Neural progenitor cell (in vitro differentiated cells): ENCODE measurements around the gene RCOR1. TPM values are rescaled to one million over a fixed set of nuclear protein-coding genes. Genes with fewer than 3 reads are reported as not detected.

Experiments used
- DNase-seq: peaks from one replicate; pipeline ENCODE4 v3.0.0-alpha.2; 2016; ENCODE audit warnings: low spot score
- H2AFZ ChIP-seq: fragments of 200-600 bp; sonication (generic); replicated peaks from 2 replicates; pipeline ENCODE4 v1.6.1; 2016; ENCODE audit warnings: antibody characterized with exemption
- H3F3A ChIP-seq: fragments of 200-600 bp; sonication (generic); 2 replicates; pipeline ENCODE4 v1.6.1; 2016; ENCODE audit warnings: antibody characterized with exemption, low read depth
- H3K27ac ChIP-seq: fragments of 200-600 bp; sonication (generic); 2 replicates; pipeline ENCODE4 v1.5.1; 2016; ENCODE audit warnings: mild to moderate bottlenecking
- H3K27me3 ChIP-seq: fragments of 200-600 bp; sonication (generic); 2 replicates; pipeline ENCODE4 v1.6.1; 2016; ENCODE audit warnings: mild to moderate bottlenecking, moderate library complexity
- H3K36me3 ChIP-seq: fragments of 200-600 bp; sonication (generic); 2 replicates; pipeline ENCODE4 v1.5.1; 2016
- H3K4me1 ChIP-seq: fragments of 200-600 bp; sonication (generic); 2 replicates; pipeline ENCODE4 v1.6.1; 2016; ENCODE audit warnings: mixed run types
- H3K4me2 ChIP-seq: fragments of 200-600 bp; sonication (generic); 2 replicates; pipeline ENCODE4 v1.6.1; 2016
- H3K4me3 ChIP-seq: fragments of 200-600 bp; sonication (generic); 2 replicates; pipeline ENCODE4 v1.5.1; 2016
- H3K79me2 ChIP-seq: fragments of 200-600 bp; sonication (generic); 2 replicates; pipeline ENCODE4 v1.6.1; 2016; ENCODE audit warnings: low read depth
- H3K9ac ChIP-seq: fragments of 200-600 bp; sonication (generic); 2 replicates; pipeline ENCODE4 v1.6.1; 2016
- H3K9me3 ChIP-seq: fragments of 200-600 bp; sonication (generic); 2 replicates; pipeline ENCODE4 v1.5.1; 2016; ENCODE audit warnings: low read depth
- H4K20me1 ChIP-seq: fragments of 200-600 bp; sonication (generic); 2 replicates; pipeline ENCODE4 v1.6.1; 2016; ENCODE audit warnings: low read depth
- H3K27ac Mint-ChIP-seq: 3 replicates; pipeline ENCODE4 v1.8.0; 2021; ENCODE audit warnings: mixed read lengths
- H3K27me3 Mint-ChIP-seq: 2 replicates; pipeline ENCODE4 v1.8.0; 2022; ENCODE audit warnings: low read depth, mild to moderate bottlenecking, inconsistent platforms, moderate library complexity, mixed read lengths; ENCODE audit not compliant: insufficient read depth
- H3K36me3 Mint-ChIP-seq: 3 replicates; pipeline ENCODE4 v1.8.0; 2021; ENCODE audit warnings: mixed read lengths
- H3K4me1 Mint-ChIP-seq: 3 replicates; pipeline ENCODE4 v1.8.0; 2021; ENCODE audit warnings: mixed read lengths
- H3K4me3 Mint-ChIP-seq: 3 replicates; pipeline ENCODE4 v1.8.0; 2021; ENCODE audit warnings: mild to moderate bottlenecking, moderate library complexity, mixed read lengths
- H3K9me3 Mint-ChIP-seq: 3 replicates; pipeline ENCODE4 v1.8.0; 2020; ENCODE audit warnings: mixed read lengths
- EZH2 ChIP-seq: fragments of 200-600 bp; sonication (generic); IDR thresholded peaks from 2 replicates; pipeline ENCODE4 v1.6.1; 2017; ENCODE audit warnings: antibody characterized with exemption, mild to moderate bottlenecking, moderate library complexity
- EZH2phosphoT487 ChIP-seq: fragments of 200-600 bp; sonication (generic); IDR thresholded peaks from 2 replicates; pipeline ENCODE4 v1.6.1; 2017; ENCODE audit warnings: antibody characterized with exemption
- total RNA-seq: library from RNA; depleted of rRNA; stranded (reverse); fragments of >200 nt; gene quantifications from 2 replicates; pipeline ENCODE4 v1.2.3, GENCODE V29; 2015; ENCODE audit warnings: low replicate concordance
- TF ChIP-seq, protein P1 (sequence below): fragments of 200-600 bp; sonication (generic); IDR thresholded peaks from 2 replicates; pipeline ENCODE4 v1.5.1; 2017; ENCODE audit warnings: antibody characterized with exemption, mild to moderate bottlenecking

The RCOR1 gene
- total RNA-seq, 1 donor from 2014 or later, result 33.7 TPM

- H3K9me3 Mint-ChIP-seq, result no peaks in the 10 kb centered on the region
- Histone ChIP-seq H2AFZ (no peak overlapping the region), H3K9ac (no peak overlapping the region), H4K20me1 (no peaks in the 10 kb centered on the region), H3K4me1 (no peaks in the 10 kb centered on the region), H3K27me3 (no peaks in the 10 kb centered on the region), H3K9me3 (no peaks in the 10 kb centered on the region), H3K4me3 (no peak overlapping the region), H3K4me2 (no peak overlapping the region), H3K27ac (no peak overlapping the region), H3F3A (no peaks in the 10 kb centered on the region), H3K36me3 (peaks cover 14% of the 10 kb centered on the region), H3K79me2 (no peaks in the 10 kb centered on the region)
- H3K27ac Mint-ChIP-seq, result no peak overlapping the region
- H3K27me3 Mint-ChIP-seq, result peaks cover 3% of the 10 kb centered on the region
- peaks cover 44% of the 10 kb centered on the region for H3K36me3 Mint-ChIP-seq
- TF ChIP-seq EZH2phosphoT487 (no peak), EZH2 (no peak)
- TF ChIP-seq, protein P1, sequence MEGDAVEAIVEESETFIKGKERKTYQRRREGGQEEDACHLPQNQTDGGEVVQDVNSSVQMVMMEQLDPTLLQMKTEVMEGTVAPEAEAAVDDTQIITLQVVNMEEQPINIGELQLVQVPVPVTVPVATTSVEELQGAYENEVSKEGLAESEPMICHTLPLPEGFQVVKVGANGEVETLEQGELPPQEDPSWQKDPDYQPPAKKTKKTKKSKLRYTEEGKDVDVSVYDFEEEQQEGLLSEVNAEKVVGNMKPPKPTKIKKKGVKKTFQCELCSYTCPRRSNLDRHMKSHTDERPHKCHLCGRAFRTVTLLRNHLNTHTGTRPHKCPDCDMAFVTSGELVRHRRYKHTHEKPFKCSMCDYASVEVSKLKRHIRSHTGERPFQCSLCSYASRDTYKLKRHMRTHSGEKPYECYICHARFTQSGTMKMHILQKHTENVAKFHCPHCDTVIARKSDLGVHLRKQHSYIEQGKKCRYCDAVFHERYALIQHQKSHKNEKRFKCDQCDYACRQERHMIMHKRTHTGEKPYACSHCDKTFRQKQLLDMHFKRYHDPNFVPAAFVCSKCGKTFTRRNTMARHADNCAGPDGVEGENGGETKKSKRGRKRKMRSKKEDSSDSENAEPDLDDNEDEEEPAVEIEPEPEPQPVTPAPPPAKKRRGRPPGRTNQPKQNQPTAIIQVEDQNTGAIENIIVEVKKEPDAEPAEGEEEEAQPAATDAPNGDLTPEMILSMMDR, result no peak
- H3K4me1 Mint-ChIP-seq, result no peaks in the 10 kb centered on the region
- no peak for DNase-seq
- no peak overlapping the region for H3K4me3 Mint-ChIP-seq
Measured at GRCh38 chr14:102723650-102724049, 131.2 kb downstream of the RCOR1 start.

- TF ChIP-seq EZH2phosphoT487 (no peak), EZH2 (no peak)
- TF ChIP-seq, protein P1, result no peak
- Mint-ChIP-seq H3K27ac (no peak overlapping the region), H3K4me1 (no peaks in the 10 kb centered on the region), H3K9me3 (no peaks in the 10 kb centered on the region), H3K27me3 (peaks cover 3% of the 10 kb centered on the region), H3K4me3 (no peak overlapping the region), H3K36me3 (peaks cover 41% of the 10 kb centered on the region)
- H3K4me2 ChIP-seq, result no peak overlapping the region
- H3K9ac ChIP-seq, result no peak overlapping the region
- H3K79me2 ChIP-seq, result no peaks in the 10 kb centered on the region
- no peak overlapping the region for H2AFZ ChIP-seq
- no peaks in the 10 kb centered on the region for H3F3A ChIP-seq
- no peaks in the 10 kb centered on the region for H3K4me1 ChIP-seq
- no peaks in the 10 kb centered on the region for H3K27me3 ChIP-seq
- H4K20me1 ChIP-seq, result peaks cover 5% of the 10 kb centered on the region
- H3K27ac ChIP-seq, result no peak overlapping the region
- H3K4me3 ChIP-seq, result no peak overlapping the region
- H3K36me3 ChIP-seq, result peaks cover 14% of the 10 kb centered on the region
- no peak for DNase-seq
- H3K9me3 ChIP-seq, result no peaks in the 10 kb centered on the region
Measured at GRCh38 chr14:102726191-102726949, 133.9 kb downstream of the RCOR1 start.

DNA sequence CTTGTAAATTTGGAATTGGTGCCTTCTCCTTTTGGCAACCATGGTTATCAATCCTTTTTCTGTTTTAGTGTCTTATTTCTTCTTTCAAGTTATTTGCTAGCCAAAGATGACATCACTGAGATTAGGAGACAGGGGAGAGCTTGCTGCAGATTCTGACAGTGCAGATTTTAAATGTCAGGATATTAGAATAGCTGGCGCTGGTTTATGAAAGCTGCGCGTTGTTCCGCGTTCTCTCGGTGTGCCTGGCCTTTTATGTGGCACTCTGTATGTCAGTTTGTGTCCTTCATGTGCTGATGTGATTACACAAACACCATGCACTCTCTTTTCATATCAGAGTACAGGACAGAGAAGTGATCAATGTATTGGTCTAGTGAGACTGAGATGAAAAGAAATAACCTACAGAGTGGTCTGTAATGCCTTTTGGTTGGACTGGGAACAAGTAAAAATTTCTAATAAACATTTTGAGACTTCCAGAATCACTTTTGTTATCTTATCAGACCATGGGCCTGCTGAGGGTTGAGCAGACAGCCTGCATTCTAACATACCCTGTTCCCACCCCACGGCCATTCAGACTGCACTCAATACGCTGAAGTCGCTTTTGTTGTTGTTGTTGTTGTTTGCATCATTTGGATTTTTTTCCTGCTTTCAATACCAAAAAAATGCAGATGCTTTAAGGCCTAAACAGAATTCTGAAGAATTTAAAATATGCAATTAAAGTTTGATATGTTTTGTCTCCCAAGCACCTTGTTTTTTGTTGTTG is 135.1 kb downstream of the RCOR1 start:
- no peak overlapping the region for H3K4me3 ChIP-seq
- no peak for DNase-seq
- peaks cover 8% of the 10 kb centered on the region for H4K20me1 ChIP-seq
- no peaks in the 10 kb centered on the region for H3K4me1 Mint-ChIP-seq
- H3K9me3 Mint-ChIP-seq, result no peaks in the 10 kb centered on the region
- no peak overlapping the region for H3K4me2 ChIP-seq
- TF ChIP-seq, protein P1, result no peak
- no peak for TF ChIP-seq EZH2phosphoT487
- no peaks in the 10 kb centered on the region for H3K27me3 ChIP-seq
- H3K9me3 ChIP-seq, result no peaks in the 10 kb centered on the region
- H3K4me1 ChIP-seq, result no peaks in the 10 kb centered on the region
- H3K9ac ChIP-seq, result no peak overlapping the region
- peak overlapping the region; percentile 20 for H3K27ac Mint-ChIP-seq
- peaks cover 3% of the 10 kb centered on the region for H3K27me3 Mint-ChIP-seq
- no peak overlapping the region for H3K4me3 Mint-ChIP-seq
- peaks cover 32% of the 10 kb centered on the region for H3K36me3 Mint-ChIP-seq
- no peaks in the 10 kb centered on the region for H3K79me2 ChIP-seq
- H3K36me3 ChIP-seq, result peaks cover 6% of the 10 kb centered on the region
- no peaks in the 10 kb centered on the region for H3F3A ChIP-seq
- H3K27ac ChIP-seq, result no peak overlapping the region
- H2AFZ ChIP-seq, result no peak overlapping the region
